ENCODE data around the gene KCNC4. TPM values are rescaled to one million over a fixed set of nuclear protein-coding genes. Genes with fewer than 3 reads are reported as not detected.

Gene KCNC4
- total RNA-seq, 4 donors from 2014 or later: 4.6 to 18.0 (median 9.7) TPM

DNA sequence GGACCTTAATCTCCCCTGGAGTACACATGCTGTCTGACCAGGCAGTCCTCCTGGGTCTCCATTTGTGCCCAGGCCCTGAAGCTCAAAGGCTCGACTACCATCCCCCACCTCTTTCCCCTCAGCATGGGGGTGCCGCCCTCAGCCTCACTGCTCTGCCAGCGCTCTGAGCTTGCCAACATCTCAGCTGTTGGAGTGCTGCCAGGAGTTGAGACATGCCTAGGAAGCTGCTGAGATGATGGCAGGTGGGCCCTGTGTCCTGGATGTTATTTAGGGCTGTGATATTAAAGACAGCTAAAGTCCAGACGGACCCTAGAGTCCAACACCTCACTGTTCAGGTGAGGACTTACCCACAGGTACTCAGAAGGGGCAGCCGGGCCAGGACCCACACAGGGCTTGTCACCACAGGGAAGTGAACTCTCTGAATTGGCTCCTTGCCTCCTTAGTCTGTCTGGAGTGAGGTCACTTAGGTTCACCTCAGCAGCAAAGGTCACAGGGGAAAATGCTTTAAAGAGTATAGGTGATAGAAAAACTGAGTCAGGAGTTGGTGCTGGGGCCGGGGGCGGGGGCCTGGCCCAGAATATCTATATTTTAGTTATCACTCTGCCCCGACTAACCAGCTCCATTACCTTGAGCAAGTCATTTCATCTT, 19.7 kb upstream of the KCNC4 start:
- Histone ChIP-seq H3K27ac (replicated peaks in 1 of 4) (peak overlapping the region in 2 of 4 donors; percentile 24 to 40), H3K9me3 (no peaks in the 10 kb centered on the region)

DNA sequence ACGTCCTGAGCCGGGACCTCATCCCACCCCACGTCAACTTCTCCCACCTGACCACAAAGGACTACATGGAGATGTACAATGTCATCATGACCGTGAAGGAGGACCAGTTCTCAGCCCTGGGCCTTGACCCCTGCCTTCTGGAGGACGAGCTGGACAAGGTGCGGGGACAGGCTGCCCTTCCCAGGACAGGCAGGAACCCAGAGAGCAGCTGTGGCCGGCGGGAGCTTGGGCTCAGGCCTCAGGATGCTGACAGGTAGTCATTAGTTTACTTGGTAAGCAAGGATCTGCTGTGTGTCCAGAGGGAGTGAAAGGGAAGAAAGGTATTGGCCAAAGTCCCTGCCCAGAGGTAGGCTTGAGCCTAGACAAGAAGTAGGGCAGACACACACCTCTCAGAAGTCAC, 17.6 kb upstream of the KCNC4 start:
- no peaks in the 10 kb centered on the region for H3K27me3 ChIP-seq
- 78% methylated on average over 8 of the region's 8 CpGs for WGBS
- no peak overlapping the region for H3K27ac ChIP-seq (replicated peaks in 1 of 4)
- peaks cover 23 to 34% (median 31%) of the 10 kb centered on the region in 4 donors for H3K4me1 ChIP-seq
- no peak for DNase-seq (ENCODE audit: extremely low spot score)
- H3K36me3 ChIP-seq: no peaks in the 10 kb centered on the region
- intact Hi-C loops (cut with DNase I): no loop called here
- H3K9me3 ChIP-seq: no peaks in the 10 kb centered on the region
- TF ChIP-seq POLR2AphosphoS5 (IDR thresholded peaks at IDR 0.05) (no peak), EP300 (IDR thresholded peaks at IDR 0.05) (no peak), POLR2A (IDR thresholded peaks at IDR 0.05; ENCODE audit: low read depth) (no peak)
- TF ChIP-seq, protein P1, sequence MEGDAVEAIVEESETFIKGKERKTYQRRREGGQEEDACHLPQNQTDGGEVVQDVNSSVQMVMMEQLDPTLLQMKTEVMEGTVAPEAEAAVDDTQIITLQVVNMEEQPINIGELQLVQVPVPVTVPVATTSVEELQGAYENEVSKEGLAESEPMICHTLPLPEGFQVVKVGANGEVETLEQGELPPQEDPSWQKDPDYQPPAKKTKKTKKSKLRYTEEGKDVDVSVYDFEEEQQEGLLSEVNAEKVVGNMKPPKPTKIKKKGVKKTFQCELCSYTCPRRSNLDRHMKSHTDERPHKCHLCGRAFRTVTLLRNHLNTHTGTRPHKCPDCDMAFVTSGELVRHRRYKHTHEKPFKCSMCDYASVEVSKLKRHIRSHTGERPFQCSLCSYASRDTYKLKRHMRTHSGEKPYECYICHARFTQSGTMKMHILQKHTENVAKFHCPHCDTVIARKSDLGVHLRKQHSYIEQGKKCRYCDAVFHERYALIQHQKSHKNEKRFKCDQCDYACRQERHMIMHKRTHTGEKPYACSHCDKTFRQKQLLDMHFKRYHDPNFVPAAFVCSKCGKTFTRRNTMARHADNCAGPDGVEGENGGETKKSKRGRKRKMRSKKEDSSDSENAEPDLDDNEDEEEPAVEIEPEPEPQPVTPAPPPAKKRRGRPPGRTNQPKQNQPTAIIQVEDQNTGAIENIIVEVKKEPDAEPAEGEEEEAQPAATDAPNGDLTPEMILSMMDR (IDR thresholded peaks at IDR 0.05): no peak
- H3K4me3 ChIP-seq: no peak overlapping the region

More for the DNA sequence above, 19.7 kb upstream of the KCNC4 start:
- Histone ChIP-seq H3K4me1 (peaks cover 39 to 49% (median 44%) of the 10 kb centered on the region in 4 donors), H3K4me3 (no peak overlapping the region), H3K27me3 (no peaks in the 10 kb centered on the region), H3K36me3 (no peaks in the 10 kb centered on the region)
- 77% methylated on average over 7 of the region's 8 CpGs for WGBS
- no peak for DNase-seq (ENCODE audit: extremely low spot score)
- intact Hi-C loops (cut with DNase I): no loop called here
- TF ChIP-seq POLR2AphosphoS5 (IDR thresholded peaks at IDR 0.05): peak in 1 of 2 donors; percentile 11
- TF ChIP-seq EP300 (IDR thresholded peaks at IDR 0.05): no peak
- TF ChIP-seq POLR2A (IDR thresholded peaks at IDR 0.05; ENCODE audit: low read depth): no peak

GRCh38 chr1:110195196-110195595, 14.9 kb upstream of the KCNC4 start:
- WGBS: 92% methylated on average over 10 of the region's 10 CpGs
- Histone ChIP-seq H3K9me3 (no peaks in the 10 kb centered on the region), H3K27me3 (no peaks in the 10 kb centered on the region), H3K36me3 (no peaks in the 10 kb centered on the region), H3K4me1 (peaks cover 4 to 7% (median 5%) of the 10 kb centered on the region in 4 donors), H3K27ac (replicated peaks in 1 of 4) (no peak overlapping the region), H3K4me3 (no peak overlapping the region)
- no peak for TF ChIP-seq POLR2A (IDR thresholded peaks at IDR 0.05; ENCODE audit: low read depth)
- intact Hi-C loops (cut with DNase I): no loop called here
- no peak for DNase-seq (ENCODE audit: extremely low spot score)

- H3K9me3 ChIP-seq: no peaks in the 10 kb centered on the region
- DNase-seq (ENCODE audit: extremely low spot score): no peak
- no peaks in the 10 kb centered on the region for H3K4me1 ChIP-seq
- H3K27me3 ChIP-seq: no peaks in the 10 kb centered on the region
- WGBS: 58% methylated on average over 12 of the region's 12 CpGs
- intact Hi-C loops (cut with DNase I): no loop called here
- H3K4me3 ChIP-seq: no peak overlapping the region
- H3K36me3 ChIP-seq: no peaks in the 10 kb centered on the region
- H3K27ac ChIP-seq (replicated peaks in 1 of 4): no peak overlapping the region
- TF ChIP-seq POLR2AphosphoS5 (IDR thresholded peaks at IDR 0.05) (peak in 1 of 2 donors; percentile 5), POLR2A (IDR thresholded peaks at IDR 0.05; ENCODE audit: low read depth) (no peak), EP300 (IDR thresholded peaks at IDR 0.05) (no peak)
- TF ChIP-seq, protein P1 (IDR thresholded peaks at IDR 0.05): peak; percentile 75 to 91 (median 83)
Measured at GRCh38 chr1:110196917-110197765, 13.0 kb upstream of the KCNC4 start.

- Histone ChIP-seq H3K4me1 (peaks cover 0 to 5% (median 2%) of the 10 kb centered on the region in 4 donors), H3K27ac (replicated peaks in 1 of 4) (no peak overlapping the region), H3K4me3 (no peak overlapping the region), H3K36me3 (no peaks in the 10 kb centered on the region), H3K9me3 (no peaks in the 10 kb centered on the region), H3K27me3 (no peaks in the 10 kb centered on the region)
- intact Hi-C loops (cut with DNase I): no loop called here
- TF ChIP-seq EP300 (IDR thresholded peaks at IDR 0.05): no peak
- 95% methylated on average over 13 of the region's 23 CpGs for WGBS
- no peak for DNase-seq (ENCODE audit: extremely low spot score)
Measured at GRCh38 chr1:110197905-110198629, 12.0 kb upstream of the KCNC4 start.

DNA sequence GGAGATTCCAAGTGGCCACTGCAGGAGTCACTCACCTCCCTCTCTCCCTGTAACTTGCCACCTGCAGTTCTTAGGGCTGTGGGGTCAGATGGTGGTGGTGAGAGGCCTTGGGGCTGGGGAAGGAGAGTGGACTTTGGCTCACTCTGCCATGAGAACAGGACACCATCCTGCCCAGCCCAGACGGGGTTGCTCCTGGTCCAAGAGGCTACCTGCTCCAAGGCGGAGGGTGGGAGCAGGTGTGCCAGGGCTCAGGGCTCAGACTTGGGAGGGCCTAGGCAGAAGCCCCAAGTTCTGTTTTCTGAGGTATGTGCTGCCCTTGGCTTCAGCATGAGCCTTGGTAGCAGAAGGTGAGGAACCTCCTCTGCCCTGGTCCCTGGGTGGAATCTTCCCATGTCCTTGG, 11.4 kb upstream of the KCNC4 start:
- H3K9me3 ChIP-seq: no peaks in the 10 kb centered on the region
- H3K4me1 ChIP-seq: peaks cover 0 to 10% (median 4%) of the 10 kb centered on the region in 4 donors
- H3K27me3 ChIP-seq: no peaks in the 10 kb centered on the region
- TF ChIP-seq, protein P1 (IDR thresholded peaks at IDR 0.05): no peak
- no peak overlapping the region for H3K27ac ChIP-seq (replicated peaks in 1 of 4)
- H3K4me3 ChIP-seq: no peak overlapping the region
- DNase-seq (ENCODE audit: extremely low spot score): no peak
- 80% methylated on average over 1 of the region's 2 CpGs for WGBS
- no peaks in the 10 kb centered on the region for H3K36me3 ChIP-seq
- intact Hi-C loops (cut with DNase I): no loop called here
